ENCODE data around the gene MYLK.

Gene MYLK

GRCh38 chr3:123792473-123793201 lies 91.5 kb downstream of the MYLK start:
- DNase-seq (ENCODE audit: low spot score) = no peak

GRCh38 chr3:123791898-123792297 lies 92.2 kb downstream of the MYLK start:
- DNase-seq (ENCODE audit: low spot score) = peak; percentile 70

GRCh38 chr3:123791417-123791816 lies 92.7 kb downstream of the MYLK start:
- DNase-seq (ENCODE audit: low spot score) = peak; percentile 45

DNA sequence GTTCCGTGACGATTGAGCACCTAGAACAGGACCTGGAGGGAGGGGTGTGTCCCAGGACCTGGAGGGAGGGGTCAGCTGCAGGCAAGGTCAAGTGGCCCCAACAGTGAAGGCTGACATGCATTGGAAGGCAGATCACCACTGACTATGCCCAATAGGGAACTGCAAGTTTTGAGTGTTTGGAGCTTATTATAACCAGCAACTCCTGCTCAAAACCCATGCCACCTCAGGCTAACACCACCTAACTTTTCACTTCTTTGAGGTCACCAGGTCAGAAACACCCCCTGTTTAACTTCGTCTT lies 93.1 kb downstream of the MYLK start:
- DNase-seq (ENCODE audit: low spot score) = no peak

GRCh38 chr3:123790254-123791072 lies 93.7 kb downstream of the MYLK start:
- DNase-seq (ENCODE audit: low spot score) = no peak

GRCh38 chr3:123789760-123790159 lies 94.4 kb downstream of the MYLK start:
- no peak for DNase-seq (ENCODE audit: low spot score)

- DNase-seq (ENCODE audit: low spot score) = no peak
Observed at GRCh38 chr3:123789160-123789559, 95.0 kb downstream of the MYLK start.

DNA sequence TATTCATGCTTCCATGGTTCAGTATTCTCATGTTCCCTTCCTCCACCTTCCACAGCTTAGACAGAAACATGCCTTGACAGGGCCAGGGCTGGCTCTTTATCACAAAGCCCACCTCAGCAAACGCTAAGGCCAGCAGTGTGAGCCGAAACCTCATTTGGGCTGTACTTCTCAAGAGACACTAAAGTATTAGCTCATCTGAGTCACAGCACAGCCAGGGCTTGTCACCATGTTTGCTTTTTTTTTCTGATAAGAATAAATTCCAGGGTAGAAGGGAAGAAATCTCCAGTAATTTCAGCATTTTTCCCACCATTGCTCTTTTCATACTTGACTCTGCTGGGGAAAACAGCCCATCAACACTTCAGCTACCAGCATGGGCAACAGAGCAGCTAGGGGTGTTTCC lies 95.4 kb downstream of the MYLK start:
- no peak for DNase-seq (ENCODE audit: low spot score)

GRCh38 chr3:123787133-123787532 lies 97.0 kb downstream of the MYLK start:
- DNase-seq (ENCODE audit: low spot score) = no peak

- DNase-seq (ENCODE audit: low spot score) = no peak
Observed at GRCh38 chr3:123785602-123786001, 98.5 kb downstream of the MYLK start.

GRCh38 chr3:123783811-123784210 lies 100.3 kb downstream of the MYLK start:
- DNase-seq (ENCODE audit: low spot score) = no peak

- DNase-seq (ENCODE audit: low spot score) = no peak
Observed at GRCh38 chr3:123783050-123783689, 101.0 kb downstream of the MYLK start.

DNA sequence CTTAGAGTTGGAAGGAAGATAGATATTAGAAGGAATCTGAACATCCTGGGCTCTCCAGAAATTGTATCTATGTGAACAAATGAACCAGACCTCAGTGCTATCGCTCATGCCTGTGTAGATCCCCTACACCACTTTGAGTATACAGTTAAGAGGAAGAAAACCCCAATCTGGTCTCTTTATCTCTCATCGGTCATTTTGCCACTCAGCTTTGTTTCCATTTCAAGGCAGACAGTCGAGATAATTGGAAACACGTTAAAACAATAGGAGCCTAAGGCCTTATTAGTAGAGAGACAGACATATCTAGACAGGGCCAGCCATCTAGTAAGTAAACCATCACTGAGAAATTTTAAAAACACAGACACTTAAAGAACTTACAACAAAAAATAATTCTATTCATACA lies 101.6 kb downstream of the MYLK start:
- no peak for DNase-seq (ENCODE audit: low spot score)

- no peak for DNase-seq (ENCODE audit: low spot score)
Observed at GRCh38 chr3:123781571-123782275, 102.4 kb downstream of the MYLK start.

GRCh38 chr3:123781138-123781537 lies 103.0 kb downstream of the MYLK start:
- no peak for DNase-seq (ENCODE audit: low spot score)

DNA sequence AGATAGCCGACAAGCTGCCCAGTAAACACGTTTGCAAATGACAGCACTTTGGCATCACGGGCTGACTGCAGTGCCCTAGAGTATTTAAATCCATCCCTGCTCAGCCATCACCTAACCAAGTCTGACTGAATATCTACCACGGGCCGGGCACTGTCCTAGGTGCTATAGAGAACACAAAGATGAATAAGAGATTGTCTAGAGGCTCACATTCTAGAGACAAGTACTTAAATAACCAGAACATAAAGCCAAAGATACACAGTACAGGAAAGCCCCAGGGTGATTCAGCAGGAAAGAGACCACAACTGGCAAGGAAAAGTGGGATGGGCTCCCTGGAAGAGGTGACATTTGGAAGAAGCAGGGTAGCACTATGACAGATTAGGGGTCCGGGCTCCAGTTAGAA lies 103.5 kb downstream of the MYLK start:
- DNase-seq (ENCODE audit: low spot score) = no peak

DNA sequence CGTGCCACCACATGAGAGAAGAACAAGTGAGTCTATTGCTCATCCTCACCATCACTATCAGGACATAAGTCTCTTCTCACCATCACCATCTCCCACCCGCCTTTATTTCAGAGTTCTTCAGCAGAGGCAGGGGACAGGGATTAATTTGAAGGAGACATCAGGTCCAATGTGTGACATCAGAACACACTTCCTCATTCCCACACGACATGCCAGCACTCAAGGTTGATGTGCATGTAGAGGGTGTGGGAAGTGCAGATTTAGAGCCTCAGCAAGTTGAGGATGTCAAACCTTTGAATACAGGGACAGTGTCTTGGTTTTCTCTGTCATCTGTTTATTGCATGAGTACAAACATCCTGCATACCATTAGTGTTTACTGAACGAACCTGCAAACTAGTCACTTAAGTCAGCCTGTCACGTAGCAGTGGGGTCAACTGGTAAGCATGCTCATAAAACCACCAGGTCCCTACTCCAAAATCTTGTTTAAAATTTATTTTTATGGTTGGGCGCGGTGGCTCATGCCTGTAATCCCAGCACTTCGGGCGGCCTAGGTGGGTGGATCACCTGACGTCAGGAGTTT lies 104.4 kb downstream of the MYLK start:
- DNase-seq (ENCODE audit: low spot score) = no peak

DNA sequence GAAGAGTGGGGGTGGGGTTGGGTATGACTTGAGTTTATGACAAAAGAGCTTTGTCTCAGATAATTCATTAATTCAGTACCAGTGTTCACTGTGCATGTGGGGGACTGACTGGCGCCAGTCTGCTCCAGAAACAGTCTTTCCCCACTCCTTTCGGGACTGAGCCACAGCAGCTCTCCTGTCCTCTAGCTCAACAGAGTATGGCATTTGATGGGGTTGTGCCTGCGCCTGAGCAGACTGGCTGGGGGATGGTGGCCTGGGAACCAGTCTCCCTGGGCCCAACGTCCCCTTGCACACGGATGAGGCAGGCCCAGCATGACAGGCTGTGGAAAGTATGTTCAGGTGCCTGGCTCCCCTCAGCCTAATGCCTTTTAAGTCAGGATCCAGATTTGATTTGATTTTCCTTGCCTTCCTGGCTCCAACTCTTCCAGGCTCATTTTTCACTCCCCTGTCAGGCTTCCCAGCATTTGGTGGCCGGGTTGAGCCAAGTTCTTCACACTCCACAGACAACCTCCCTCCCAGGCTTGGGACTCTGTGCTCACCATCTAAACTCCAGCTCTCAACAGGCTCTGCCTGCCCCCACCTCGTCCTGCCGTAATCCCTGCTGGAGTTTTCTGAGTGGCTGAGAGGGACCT lies 105.0 kb downstream of the MYLK start:
- DNase-seq (ENCODE audit: low spot score) = peak; percentile 88

DNA sequence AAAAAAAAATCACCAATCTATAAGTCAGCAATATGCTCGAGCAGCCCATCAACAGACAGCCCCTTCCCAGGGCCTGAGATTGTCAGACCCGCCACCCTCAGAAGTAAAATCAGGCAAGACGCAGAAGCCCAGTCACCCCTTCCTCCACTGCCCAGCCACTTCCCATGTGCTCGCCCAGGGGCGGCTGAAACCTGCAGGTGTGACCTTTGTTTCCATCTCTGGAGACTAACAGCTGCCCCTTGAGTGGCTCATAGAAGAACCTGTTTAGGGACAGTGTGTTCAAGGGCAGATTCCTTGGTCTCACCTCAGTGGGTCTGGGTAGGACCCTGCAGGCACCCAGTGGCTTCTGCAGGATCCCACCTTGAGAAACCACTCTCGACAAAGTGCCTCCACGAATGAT lies 105.6 kb downstream of the MYLK start:
- DNase-seq (ENCODE audit: low spot score) = no peak

DNA sequence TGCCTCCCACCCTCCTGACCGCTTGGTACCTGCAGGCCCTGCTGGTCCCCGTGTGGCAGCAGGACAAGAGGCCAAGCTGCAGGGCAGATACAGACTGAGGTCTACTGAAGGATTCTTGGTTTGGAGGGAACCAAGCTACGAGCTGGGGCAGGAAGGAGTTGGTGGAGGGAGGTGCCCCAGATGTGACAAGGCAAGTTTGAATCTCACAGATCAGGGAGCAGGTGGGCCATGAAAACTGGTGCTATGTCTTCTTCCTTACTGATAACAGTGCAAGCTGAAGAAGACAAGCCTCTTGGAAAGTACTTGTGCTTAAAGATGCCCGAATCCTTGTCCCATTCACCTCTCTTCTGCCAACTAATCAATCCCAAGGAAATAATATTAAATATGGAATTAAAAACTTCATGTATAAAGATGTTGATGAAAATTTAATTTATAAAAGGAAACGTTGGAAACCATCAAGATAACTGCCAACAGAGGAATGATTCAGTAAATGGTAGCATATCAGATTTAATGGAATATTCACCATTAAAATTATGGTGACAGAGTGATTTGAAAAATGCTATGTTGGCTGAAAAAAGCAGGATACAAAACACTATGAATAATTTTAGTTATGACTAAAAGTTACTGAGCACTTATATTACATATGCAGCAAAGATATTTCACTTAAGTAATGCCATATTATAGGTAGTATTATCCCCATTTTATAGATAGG lies 107.9 kb downstream of the MYLK start:
- DNase-seq (ENCODE audit: low spot score) = no peak

GRCh38 chr3:123774474-123774873 lies 109.7 kb downstream of the MYLK start:
- DNase-seq (ENCODE audit: low spot score) = no peak
